Vagina (tissue), 2 donors: Measurements from ENCODE around the gene PALLD. TPM values are rescaled to one million over a fixed set of nuclear protein-coding genes. Genes with fewer than 3 reads are reported as not detected.

Experiments used
- DNase-seq, 2 donors: peaks; one replicate each; pipeline ENCODE4 v3.0.0-alpha.2; 2017; ENCODE audit errors: extremely low spot score in 2 of 2
- H3K27ac ChIP-seq: fragments of 200-600 bp; sonication (generic); one replicate; pipeline ENCODE4 v1.5.1; 2019
- H3K27me3 ChIP-seq: fragments of 200-600 bp; sonication (generic); one replicate; pipeline ENCODE4 v1.5.1; 2019
- H3K36me3 ChIP-seq, 2 donors: fragments of 200-600 bp; sonication (generic); one replicate each; pipeline ENCODE4 v1.5.1; 2017 to 2019
- H3K4me1 ChIP-seq: fragments of 200-600 bp; sonication (generic); one replicate; pipeline ENCODE4 v1.5.1; 2019
- H3K4me3 ChIP-seq, 2 donors: fragments of 200-600 bp; sonication (generic); 1 replicate in 1 of 2; 2 replicates in 1 of 2; pipeline ENCODE4 v1.5.1; 2016 to 2019
- H3K9me3 ChIP-seq: fragments of 200-600 bp; sonication (generic); one replicate; pipeline ENCODE4 v1.5.1; 2019
- CTCF ChIP-seq, 3 experiments: fragments of 450-650 bp in 2 of 3; fragments of 200-600 bp in 1 of 3; sonication (generic) in 1 of 3; IDR thresholded peaks; one replicate each; pipeline ENCODE4 v1.5.1; 2017 to 2019; ENCODE audit warnings: antibody characterized with exemption in 3 of 3, mild to moderate bottlenecking in 2 of 3, moderate library complexity in 2 of 3
- POLR2A ChIP-seq, 2 donors: fragments of 450-650 bp; IDR thresholded peaks; one replicate each; pipeline ENCODE4 v1.6.1; 2017; ENCODE audit warnings: antibody characterized with exemption in 2 of 2, mild to moderate bottlenecking in 2 of 2, moderate library complexity in 2 of 2
- POLR2AphosphoS5 ChIP-seq, 2 donors: sonication (generic); formaldehyde crosslinking; IDR thresholded peaks; one replicate each; pipeline ENCODE4 v1.9.0; 2017; ENCODE audit warnings: antibody characterized with exemption in 2 of 2, mild to moderate bottlenecking in 2 of 2, low read depth in 1 of 2; ENCODE audit not compliant: insufficient read depth in 1 of 2
- intact Hi-C: fragments of 100-400 bp; cut with DNase I; formaldehyde crosslinking; loops from one replicate; pipeline ENCODE4 v1.15.1; 2023
- total RNA-seq: library from RNA; depleted of rRNA; stranded (reverse); fragments of >200 nt; gene quantifications from one replicate; pipeline ENCODE4 v1.2.3, GENCODE V29; 2016

Gene PALLD
- total RNA-seq, 1 donor from 2014 or later = 229 TPM

GRCh38 chr4:168849030-168849675 lies 352.3 kb downstream of the PALLD start:
- Histone ChIP-seq H3K27ac (peak overlapping the region; percentile 74), H3K4me1 (peaks cover 96% of the 10 kb centered on the region), H3K9me3 (no peaks in the 10 kb centered on the region), H3K4me3 (peak overlapping the region in 1 of 2 donors; percentile 15), H3K27me3 (no peaks in the 10 kb centered on the region), H3K36me3 (no peaks in the 10 kb centered on the region)
- intact Hi-C loops = no loop called here
- no peak for DNase-seq
- TF ChIP-seq POLR2AphosphoS5 (IDR thresholded peaks at IDR 0.05; ENCODE audit: insufficient read depth in 1 of 2, low read depth in 1 of 2) = no peak

- H3K4me1 ChIP-seq = peaks cover 90% of the 10 kb centered on the region
- H3K9me3 ChIP-seq = no peaks in the 10 kb centered on the region
- TF ChIP-seq POLR2AphosphoS5 (IDR thresholded peaks at IDR 0.05; ENCODE audit: insufficient read depth in 1 of 2, low read depth in 1 of 2) (no peak), CTCF (IDR thresholded peaks at IDR 0.05) (no peak), POLR2A (IDR thresholded peaks at IDR 0.05) (no peak)
- H3K27me3 ChIP-seq = no peaks in the 10 kb centered on the region
- no peak for DNase-seq
- H3K4me3 ChIP-seq = no peak overlapping the region
- H3K36me3 ChIP-seq = no peaks in the 10 kb centered on the region
- H3K27ac ChIP-seq = peak overlapping the region; percentile 74
- intact Hi-C loops = no loop called here
These were observed 353.1 kb downstream of the PALLD start for GRCh38 chr4:168849997-168850396.

- no peak for DNase-seq
- peaks cover 0 to 4% of the 10 kb centered on the region in 2 donors for H3K36me3 ChIP-seq
- TF ChIP-seq POLR2AphosphoS5 (IDR thresholded peaks at IDR 0.05; ENCODE audit: insufficient read depth in 1 of 2, low read depth in 1 of 2) (no peak), CTCF (IDR thresholded peaks at IDR 0.05) (no peak), POLR2A (IDR thresholded peaks at IDR 0.05) (no peak)
- H3K27me3 ChIP-seq = no peaks in the 10 kb centered on the region
- H3K9me3 ChIP-seq = no peaks in the 10 kb centered on the region
- H3K4me1 ChIP-seq = peaks cover 82% of the 10 kb centered on the region
- intact Hi-C loops = no loop called here
- peak overlapping the region; percentile 77 for H3K27ac ChIP-seq
- no peak overlapping the region for H3K4me3 ChIP-seq
These were observed 355.5 kb downstream of the PALLD start for GRCh38 chr4:168852387-168852786.

- no peak for DNase-seq
- Histone ChIP-seq H3K9me3 (no peaks in the 10 kb centered on the region), H3K36me3 (peaks cover 0 to 4% of the 10 kb centered on the region in 2 donors), H3K4me1 (peaks cover 82% of the 10 kb centered on the region), H3K27ac (peak overlapping the region; percentile 77), H3K27me3 (no peaks in the 10 kb centered on the region), H3K4me3 (no peak overlapping the region)
- TF ChIP-seq CTCF (IDR thresholded peaks at IDR 0.05) (no peak), POLR2AphosphoS5 (IDR thresholded peaks at IDR 0.05; ENCODE audit: insufficient read depth in 1 of 2, low read depth in 1 of 2) (no peak), POLR2A (IDR thresholded peaks at IDR 0.05) (no peak)
- intact Hi-C loops = no loop called here
These were observed 356.3 kb downstream of the PALLD start for GRCh38 chr4:168852933-168853713.

- TF ChIP-seq POLR2A (IDR thresholded peaks at IDR 0.05) (no peak), POLR2AphosphoS5 (IDR thresholded peaks at IDR 0.05; ENCODE audit: insufficient read depth in 1 of 2, low read depth in 1 of 2) (no peak), CTCF (IDR thresholded peaks at IDR 0.05) (no peak)
- H3K27me3 ChIP-seq = no peaks in the 10 kb centered on the region
- H3K4me1 ChIP-seq = peaks cover 82% of the 10 kb centered on the region
- H3K4me3 ChIP-seq = no peak overlapping the region
- DNase-seq = no peak
- peak overlapping the region; percentile 77 for H3K27ac ChIP-seq
- no peaks in the 10 kb centered on the region for H3K9me3 ChIP-seq
- peaks cover 0 to 4% of the 10 kb centered on the region in 2 donors for H3K36me3 ChIP-seq
- intact Hi-C loops = no loop called here
These were observed 356.9 kb downstream of the PALLD start for GRCh38 chr4:168853770-168854169.
